ENCODE measurements around the gene PLCG2.
"Not testable (repeated sequence)": the region's sequence is repeated elsewhere in the genome, so short reads cannot be mapped to it uniquely, and the experiment has no call there.

The PLCG2 gene

DNA sequence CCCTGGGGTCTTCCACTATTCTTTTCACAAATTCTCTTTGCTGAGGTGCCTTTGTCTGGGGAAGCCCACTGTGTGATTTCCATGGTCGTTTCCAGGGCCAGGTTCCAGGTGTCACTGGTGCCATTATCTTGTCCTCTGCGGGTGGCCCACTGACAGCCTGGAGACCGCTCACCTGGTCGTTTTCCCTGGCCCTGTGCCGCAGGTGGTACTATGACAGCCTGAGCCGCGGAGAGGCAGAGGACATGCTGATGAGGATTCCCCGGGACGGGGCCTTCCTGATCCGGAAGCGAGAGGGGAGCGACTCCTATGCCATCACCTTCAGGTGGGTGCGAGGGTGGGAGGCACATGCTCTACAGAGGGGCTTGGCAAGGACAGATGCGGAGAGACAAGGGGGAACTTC, 133.3 kb downstream of the PLCG2 start:
- DNase-seq (ENCODE audit: low read depth), result no peak

DNA sequence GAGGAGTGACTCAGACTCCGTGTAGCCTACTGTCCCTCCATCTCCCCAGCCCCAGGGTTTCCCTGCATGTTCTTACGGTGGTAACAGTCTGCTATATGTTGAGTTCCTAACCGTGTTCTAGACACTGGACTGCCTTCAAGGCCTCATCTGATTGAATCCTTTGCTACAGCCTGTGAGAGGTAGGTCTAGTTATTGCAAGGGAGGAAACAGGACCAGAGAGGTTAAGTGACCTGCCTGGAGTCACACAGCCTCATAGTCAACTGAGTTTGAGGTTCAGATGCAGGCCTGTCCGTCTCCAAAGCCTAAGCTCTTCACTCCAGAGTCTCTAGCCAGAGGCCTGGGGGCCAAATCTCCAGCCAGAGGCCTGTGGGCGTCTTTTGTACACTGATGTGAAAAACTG, 134.1 kb downstream of the PLCG2 start:
- DNase-seq (ENCODE audit: low read depth), result no peak

DNA sequence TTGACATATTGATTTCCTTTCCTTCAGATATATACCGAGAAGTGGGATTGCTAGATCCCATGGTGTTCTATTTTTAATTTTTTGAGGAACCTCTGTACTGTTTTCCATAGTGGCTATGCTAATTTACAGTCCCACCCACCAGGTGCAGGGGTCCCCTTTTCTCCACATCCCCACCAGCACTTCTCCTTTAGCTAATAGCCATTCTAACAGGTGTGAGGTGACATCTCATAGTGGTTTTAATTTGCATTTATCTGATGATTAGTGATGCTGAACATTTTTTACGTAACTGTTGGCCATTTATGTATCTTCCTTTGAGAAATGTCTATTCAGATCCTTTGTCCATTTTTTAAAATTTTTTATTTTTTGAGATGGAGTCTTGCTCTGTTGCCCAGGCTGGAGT, 138.3 kb downstream of the PLCG2 start:
- no peak for DNase-seq (ENCODE audit: low read depth)

DNA sequence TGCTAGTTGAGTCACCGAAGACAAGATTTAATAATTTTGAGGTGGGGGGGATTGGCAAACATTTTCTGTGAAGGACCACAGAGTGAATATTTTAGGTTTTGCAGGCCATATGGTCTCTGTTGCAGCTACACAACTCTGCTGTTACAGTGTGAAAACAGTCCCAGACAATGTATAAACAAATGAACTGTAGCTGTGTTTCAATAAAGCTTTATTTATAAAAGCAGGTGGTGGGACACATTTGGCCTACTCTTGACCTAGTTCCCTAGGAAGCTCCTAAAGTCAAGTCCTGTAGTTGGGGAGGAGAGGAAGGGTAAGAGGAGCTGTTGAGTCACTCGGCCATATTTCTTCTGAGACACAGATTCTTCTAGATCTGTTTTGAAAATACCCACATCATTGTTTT, 139.8 kb downstream of the PLCG2 start:
- DNase-seq (ENCODE audit: low read depth), result no peak

DNA sequence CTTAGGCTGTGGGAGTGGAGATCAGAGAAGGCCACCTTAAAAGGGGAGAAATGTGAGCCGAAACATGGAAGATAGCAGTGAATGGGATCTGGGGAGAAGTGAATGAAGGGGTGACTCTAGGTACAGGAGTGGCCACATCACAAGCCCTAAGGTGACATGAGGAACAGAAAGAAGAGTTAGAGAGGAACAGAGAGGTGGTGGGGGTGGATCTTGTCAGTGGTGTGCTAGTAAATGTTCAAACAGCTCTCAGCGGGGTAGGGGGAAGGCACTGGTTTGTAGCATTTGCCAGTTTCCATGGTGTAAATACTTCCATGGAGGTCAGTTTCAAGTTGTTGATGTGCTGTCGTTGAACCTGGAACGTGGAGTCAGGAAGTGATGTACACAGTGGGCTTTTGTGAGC, 141.4 kb downstream of the PLCG2 start:
- no peak for DNase-seq (ENCODE audit: low read depth)

DNA sequence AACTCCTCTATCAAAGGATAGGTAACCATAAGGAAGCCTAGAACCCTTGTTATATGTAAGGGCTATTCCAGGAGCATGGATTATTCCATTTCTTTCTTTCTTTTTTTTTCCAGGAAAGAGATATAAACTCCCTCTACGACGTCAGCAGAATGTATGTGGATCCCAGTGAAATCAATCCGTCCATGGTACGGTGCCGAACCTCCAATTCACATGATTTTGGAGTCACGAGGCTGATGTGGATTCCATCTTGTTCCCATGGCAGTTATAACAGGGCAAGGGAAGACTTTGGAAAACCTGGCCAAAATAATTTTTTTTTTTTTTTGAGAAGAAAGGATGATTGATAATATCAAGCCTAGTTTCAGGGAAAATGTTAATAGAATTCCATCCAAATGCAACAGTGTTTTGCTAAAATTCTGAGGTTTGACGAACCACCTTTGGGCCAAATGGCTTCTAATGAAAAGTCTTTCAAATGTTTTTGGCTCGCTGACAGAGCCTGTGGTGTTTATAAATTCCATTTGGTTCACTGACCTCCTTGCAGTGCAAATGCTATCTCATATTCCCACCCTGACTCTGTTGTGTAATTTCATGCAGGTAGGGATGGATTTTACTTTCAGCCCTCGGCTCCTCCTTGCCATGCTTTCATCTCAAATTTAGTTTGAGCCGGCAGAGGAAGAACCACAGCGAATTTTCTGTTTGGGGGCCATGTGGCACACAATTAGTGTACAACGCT, 142.2 kb downstream of the PLCG2 start:
- peak; percentile 53 for DNase-seq (ENCODE audit: low read depth)

DNA sequence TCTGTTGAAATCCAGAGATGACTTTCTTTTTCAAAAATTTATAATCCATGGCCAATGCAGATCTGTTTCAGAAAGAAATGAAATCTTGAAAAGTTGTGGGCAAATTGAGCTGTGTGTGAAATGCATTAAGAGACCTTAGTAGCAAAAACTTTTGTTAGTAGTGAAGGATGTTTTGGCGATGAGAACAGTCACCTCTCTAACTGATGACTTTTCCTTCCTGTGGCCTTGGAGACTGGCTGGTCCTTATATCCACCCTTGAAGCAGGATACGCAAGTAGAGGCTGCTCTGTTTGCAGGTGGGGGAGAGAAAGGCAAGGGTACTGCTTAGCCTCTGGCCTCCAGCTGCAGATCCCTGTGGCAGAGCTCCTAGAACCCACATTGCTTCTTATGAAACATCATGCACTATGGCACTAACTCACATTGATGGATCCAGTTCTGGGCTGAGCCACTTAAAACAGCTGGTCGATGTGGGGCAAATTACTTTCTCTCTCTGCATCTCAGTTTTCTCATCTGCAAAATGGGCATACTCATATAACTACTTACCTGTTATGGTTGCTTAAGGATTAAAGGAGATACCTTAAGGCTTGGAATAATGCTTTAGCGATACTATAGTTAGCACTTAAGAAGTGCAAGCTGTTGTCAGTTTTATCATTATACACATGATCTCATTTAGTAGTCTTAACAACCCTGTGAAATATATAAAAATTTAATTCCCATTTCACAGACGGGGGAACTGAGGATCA, 142.9 kb downstream of the PLCG2 start:
- no peak for DNase-seq (ENCODE audit: low read depth)

DNA sequence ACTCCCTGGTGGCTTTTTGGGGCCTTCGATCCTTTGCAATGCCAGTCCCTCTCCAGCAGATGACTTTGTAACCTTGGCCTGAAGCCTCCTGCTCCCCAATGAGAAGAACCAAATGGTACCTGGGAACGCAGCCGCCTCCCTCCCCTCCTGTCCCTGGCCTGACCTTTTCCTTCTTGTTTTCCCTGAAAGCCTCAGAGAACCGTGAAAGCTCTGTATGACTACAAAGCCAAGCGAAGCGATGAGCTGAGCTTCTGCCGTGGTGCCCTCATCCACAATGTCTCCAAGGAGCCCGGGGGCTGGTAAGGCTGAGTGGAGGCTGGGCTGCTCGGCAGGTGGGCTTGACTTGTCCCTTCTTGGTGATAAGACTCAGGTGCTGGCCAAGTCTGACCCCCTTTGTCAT, 144.2 kb downstream of the PLCG2 start:
- no peak for DNase-seq (ENCODE audit: low read depth)

DNA sequence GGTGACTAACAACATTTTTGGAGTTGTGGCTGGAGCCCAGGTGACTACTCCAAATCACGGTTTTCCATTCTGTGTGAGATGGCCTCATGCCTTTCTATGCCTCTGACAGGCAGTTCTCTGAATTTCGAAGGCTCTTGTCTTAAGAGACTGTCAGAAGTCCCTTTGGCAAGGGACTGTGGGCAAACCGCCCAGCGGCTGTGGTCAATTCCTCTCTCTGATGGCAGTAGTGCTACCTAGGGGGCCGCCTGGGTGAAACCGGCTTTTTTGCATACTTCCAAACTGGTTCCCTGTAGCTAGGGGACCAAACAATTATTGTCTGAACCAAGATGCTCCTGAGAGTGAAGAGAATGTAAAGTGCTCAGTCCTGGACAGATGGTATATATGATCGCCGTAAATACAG, 145.9 kb downstream of the PLCG2 start:
- DNase-seq (ENCODE audit: low read depth), result no peak

DNA sequence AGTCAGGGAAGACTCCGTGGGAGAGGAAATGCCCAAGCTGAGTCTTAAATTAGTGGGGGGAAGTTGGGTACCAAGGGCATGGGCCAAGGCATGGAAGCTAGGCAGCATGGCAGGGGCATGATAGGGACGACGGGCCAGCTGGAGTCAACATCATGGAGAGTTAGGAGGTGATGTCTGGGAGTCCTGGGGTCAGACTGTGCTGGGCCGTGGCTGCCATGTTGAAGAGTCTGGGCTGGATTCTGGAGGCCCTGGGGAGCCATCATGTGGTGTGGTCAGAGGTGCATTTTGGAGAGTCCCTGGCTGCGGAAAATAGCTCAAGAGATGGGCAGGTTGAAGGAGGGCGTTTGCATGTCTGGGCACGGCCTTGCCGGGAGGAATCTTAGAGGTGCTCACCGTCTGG, 146.9 kb downstream of the PLCG2 start:
- no peak for DNase-seq (ENCODE audit: low read depth)

DNA sequence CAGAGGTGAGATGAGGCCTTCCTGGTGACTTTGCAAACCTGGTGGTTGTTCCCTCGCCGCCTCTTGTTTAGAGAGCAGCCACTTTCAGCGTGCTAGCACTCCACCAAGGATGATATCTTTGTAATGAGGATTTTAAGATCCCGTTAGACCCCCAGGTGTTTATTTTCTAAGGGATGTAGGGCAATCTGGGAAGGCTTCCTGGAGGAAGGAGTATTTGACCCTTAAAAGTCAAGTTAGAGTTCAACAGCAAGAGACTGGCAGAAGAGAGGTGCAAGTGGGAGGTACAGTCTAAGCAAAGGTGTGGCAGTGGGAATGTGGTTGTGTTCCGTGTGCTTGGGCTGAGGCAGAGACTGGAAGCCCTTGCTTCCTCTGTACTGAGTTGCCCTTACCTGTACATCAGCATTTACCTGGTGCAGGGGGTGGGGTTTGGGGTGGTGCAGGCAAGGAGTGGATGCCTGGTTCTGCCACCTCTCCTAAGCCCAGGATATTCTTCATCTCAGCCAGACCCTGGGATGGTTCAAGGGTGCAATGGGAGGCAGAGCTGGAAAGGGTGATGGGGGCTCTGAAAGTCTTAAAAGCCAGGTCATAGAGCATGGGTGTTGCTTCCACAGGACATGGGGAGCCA, 148.6 kb downstream of the PLCG2 start:
- DNase-seq (ENCODE audit: low read depth), result no peak

DNA sequence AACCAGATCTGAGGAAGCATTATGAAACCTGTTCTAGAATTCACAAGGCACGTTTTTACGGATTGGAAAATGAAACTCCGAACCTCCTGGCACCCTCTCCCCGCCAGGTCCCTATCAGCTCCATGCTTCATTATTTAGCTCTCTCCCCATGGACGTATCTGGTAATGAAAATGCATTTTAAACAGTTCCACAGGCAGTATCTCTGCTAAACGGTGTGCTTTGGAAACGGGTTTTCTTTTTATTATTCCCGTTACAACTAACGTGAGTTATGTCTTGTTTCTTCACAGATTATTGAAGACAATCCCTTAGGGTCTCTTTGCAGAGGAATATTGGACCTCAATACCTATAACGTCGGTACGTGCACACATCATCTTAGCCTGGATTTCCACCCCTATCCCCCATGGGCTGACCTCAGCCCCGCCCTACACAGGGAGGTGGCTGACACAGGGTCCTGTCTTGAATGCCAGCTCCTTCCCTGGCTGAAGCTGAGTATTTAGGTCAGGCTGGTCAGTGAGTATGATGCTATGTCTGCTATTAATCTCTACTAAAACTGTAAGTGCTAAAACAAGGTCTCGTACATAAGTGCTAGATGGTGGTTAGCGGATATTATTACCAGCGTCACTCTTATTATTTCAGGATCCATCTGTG, 149.3 kb downstream of the PLCG2 start:
- DNase-seq (ENCODE audit: low read depth), result no peak

DNA sequence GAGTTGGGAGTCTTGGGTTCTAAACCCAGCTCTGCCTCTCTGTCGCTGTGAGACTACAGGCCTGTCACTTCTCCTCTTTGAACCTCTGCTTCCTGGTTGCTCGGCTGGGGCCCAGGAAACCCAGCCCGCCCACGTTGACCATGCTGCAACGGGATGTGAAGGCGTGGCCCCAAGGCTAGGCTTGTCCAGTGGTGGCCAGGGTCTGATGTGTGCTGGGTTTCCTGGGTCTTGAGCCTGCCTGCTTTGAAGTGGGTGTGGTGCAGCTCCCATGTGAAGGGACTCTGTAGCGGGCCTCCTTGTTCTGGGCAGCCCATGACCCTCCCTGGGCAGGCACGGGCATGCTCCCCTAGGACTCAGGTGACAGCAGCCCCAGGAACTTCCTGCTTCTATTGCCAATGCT, 149.9 kb downstream of the PLCG2 start:
- DNase-seq (ENCODE audit: low read depth), result no peak

DNA sequence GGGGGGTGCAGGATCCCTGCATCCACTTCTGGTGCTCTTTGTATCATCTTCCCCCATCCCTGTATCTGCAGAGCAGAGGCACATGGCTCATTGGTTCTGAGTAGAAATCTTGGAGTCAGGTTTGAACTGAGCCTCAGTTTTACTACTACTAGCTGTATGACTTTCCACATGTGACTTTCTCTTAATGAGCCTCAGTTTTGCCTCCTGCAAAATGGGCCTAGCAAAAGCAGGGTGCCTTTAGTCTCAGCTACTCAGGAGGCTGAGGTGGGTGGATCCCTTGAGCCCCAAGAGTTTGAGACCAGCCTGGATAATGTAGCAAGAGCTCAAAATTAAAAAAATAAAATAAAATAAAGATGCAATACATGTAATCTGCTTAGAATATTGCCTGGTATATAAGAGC, 150.8 kb downstream of the PLCG2 start:
- DNase-seq (ENCODE audit: low read depth), result no peak

DNA sequence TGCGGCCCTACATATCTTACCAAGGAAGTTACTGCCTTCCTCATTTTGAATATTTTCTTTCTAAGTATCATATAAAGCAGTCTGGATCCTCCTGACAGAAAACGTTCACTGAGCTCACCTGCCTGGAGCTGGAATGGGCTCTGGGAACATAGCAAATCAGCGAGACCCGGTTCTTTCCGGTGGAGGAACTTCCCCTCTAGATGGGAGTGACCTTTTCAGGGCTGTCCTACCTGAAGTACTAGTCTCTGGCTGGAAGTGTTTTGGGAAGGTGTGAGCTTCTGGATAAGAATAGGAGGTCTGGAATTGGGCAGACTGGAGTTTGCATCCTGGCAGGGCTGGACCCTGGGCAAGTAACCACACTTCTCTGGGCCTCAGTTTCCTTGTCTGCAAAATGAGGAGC, 152.8 kb downstream of the PLCG2 start:
- no peak for DNase-seq (ENCODE audit: low read depth)

DNA sequence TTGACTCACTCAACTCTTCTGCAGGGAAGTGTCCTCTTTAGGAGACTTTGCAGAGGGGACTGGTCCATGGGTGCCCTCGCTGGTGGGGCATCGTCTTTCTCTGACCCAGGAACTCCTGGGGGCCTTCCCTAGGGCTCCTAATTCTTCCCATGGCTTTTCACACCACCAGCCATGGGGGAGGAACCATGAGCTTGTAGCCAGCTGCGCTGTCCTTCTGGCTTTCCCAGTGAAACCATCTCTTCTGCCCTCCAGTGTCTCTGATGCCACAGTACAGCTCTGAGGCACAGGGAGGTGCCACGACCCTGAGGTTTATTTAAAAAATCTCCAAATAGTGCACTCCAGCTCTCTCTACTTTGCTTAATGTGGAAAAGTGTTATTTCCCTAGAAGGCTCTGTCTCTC, 153.6 kb downstream of the PLCG2 start:
- DNase-seq (ENCODE audit: low read depth), result no peak

DNA sequence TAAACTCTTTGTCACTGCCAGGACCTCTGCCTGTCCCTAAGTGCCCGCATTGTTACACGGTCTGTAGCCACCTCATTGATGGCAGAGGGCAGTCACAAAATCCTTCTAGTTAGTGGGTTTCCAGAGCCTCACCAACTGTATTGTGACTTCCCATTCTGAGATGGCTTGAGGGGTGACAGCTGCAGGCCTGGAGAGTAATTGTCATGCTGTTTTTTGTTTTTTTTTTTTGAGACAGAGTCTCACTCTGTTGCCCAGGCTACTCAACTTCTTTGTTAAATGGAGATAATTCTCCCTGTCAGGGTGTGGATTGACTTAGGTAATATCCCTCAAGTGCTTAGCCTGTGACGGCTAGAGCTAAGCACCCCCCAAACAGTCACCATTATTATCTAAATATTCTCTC, 154.3 kb downstream of the PLCG2 start:
- DNase-seq (ENCODE audit: low read depth), result no peak

DNA sequence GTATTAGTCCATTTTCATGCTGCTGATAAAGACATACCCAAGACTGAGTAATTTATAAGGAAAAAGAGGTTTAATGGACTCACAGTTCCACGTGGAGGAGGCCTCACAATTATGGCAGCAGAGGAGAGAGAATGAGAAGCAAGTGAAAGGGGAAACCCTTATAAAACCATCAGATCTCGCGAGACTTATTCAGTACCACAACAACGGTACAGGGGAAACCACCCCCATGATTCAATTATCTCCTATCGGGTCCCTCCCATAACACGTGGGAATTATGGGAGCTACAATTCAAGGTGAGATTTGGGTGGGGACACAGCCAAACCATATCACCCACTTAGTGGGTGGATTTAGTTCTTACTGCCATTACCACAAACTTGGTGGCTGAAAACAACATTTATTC, 155.6 kb downstream of the PLCG2 start:
- not testable (repeated sequence) for DNase-seq (ENCODE audit: low read depth)

DNA sequence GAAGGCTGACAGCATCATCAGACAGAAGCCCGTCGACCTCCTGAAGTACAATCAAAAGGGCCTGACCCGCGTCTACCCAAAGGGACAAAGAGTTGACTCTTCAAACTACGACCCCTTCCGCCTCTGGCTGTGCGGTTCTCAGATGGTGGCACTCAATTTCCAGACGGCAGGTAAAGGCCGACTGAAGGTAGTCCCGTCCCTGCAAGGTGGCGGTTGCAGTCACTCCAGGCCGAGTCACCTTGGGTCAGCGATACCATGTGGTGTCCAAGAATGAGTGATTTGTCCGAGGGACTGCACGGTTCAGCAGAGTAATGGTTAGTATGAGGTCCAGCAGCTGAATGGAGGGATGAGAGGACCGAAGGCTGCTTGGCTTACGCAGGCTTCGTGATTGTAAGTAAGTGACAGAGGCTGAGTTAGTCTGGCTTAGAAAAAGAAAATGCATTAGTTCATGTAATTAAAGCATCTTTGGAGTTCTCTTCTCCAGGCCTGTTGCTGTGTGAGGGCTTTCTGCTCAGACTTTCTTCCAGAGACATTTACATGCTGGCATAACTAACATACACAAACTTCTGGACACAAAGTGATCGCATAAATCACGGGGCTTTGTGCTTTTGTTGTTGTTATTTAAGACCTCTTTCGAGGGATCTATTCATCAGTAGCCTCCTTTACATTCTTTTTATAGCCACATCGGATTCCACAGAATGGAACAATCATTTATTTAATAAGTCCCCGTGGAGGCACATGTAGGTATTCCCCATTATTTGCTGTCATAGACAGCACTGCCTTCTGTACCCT, 157.3 kb downstream of the PLCG2 start:
- DNase-seq (ENCODE audit: low read depth), result no peak

DNA sequence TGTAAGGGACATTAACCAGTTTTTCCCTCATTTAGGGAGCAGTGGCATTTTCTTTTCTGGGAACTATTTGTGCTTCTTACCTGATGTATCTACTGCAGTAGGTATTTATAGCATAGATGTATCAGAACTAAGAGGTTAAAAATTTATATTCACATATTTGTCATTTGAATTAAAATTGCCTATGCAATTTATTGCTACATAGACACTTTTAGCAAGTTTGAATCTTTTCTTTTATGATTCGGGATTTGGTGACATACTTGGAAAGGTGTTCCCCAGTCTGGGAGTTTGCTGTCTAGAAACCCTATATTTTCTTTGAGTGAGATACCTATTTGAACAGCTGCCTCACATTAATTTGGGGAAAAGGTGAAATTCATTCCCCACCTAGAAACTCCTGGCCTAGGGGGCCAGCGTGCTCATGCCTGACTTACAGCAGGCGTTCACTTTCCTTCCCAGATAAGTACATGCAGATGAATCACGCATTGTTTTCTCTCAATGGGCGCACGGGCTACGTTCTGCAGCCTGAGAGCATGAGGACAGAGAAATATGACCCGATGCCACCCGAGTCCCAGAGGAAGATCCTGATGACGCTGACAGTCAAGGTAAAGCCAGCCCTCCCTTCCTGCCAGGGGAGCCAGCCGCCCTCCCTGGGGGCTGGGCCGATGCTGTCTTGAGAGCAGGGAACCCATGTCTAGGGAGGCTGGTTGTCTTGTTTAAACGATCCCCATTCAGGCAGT, 158.4 kb downstream of the PLCG2 start:
- peak; percentile 25 for DNase-seq (ENCODE audit: low read depth)
